ENCODE measurements around the gene TMEM179.

Gene TMEM179

GRCh38 chr14:104598039-104598909 is 6.3 kb downstream of the TMEM179 start:
- H3K27ac Mint-ChIP-seq = no peak overlapping the region
- H3K4me1 Mint-ChIP-seq (ENCODE audit: low read depth) = no peaks in the 10 kb centered on the region
- H3K9me3 Mint-ChIP-seq = no peaks in the 10 kb centered on the region
- H3K4me3 Mint-ChIP-seq = no peak overlapping the region
- no peaks in the 10 kb centered on the region for H3K36me3 Mint-ChIP-seq (ENCODE audit: low read depth)
- peaks cover 8% of the 10 kb centered on the region for H3K27me3 Mint-ChIP-seq

DNA sequence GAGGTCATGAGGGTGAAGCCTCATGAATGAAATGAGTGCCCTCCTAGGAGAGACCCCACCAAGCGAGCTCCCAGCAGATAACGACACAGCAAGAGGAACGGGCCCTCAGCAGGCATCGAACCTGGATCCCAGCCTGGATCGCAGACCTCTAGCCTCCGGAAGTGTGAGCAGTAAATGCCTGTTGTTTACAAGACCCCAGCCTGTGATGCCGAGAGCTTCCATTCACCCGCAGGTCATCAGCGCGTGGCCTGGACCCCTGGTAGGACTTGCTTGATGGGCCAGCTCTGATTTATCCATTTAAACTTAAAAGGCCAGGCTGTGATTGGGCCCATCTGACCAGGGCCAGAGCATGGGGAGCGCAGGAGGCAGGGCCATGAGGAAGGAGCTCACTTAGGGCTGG is 7.0 kb downstream of the TMEM179 start:
- no peak overlapping the region for H3K27ac Mint-ChIP-seq
- no peaks in the 10 kb centered on the region for H3K4me1 Mint-ChIP-seq (ENCODE audit: low read depth)
- no peaks in the 10 kb centered on the region for H3K36me3 Mint-ChIP-seq (ENCODE audit: low read depth)
- H3K27me3 Mint-ChIP-seq = peaks cover 8% of the 10 kb centered on the region
- no peaks in the 10 kb centered on the region for H3K9me3 Mint-ChIP-seq
- H3K4me3 Mint-ChIP-seq = no peak overlapping the region

DNA sequence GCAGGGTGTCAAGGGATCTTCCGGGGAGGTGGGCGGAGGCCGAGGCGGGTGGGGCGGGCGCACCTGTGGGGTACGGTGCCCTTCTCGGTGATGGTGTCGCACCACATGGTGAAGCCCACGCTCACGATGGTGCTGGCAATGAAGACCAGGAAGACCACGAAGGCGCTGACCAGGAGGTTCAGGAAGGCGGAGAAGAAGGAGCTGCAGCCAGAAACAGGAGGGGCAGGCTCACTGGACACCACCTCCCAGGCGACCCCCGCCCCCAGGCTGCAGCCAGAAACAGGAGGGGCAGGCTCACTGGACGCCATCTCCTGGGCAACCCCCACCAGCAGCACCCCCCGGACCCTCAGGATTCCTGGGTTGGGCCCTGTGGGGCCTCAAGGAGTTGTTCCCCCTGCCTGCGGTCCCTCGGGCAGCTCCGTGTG is 7.6 kb downstream of the TMEM179 start:
- H3K27me3 Mint-ChIP-seq = peaks cover 8% of the 10 kb centered on the region
- H3K27ac Mint-ChIP-seq = no peak overlapping the region
- no peaks in the 10 kb centered on the region for H3K4me1 Mint-ChIP-seq (ENCODE audit: low read depth)
- H3K36me3 Mint-ChIP-seq (ENCODE audit: low read depth) = no peaks in the 10 kb centered on the region
- H3K4me3 Mint-ChIP-seq = no peak overlapping the region
- H3K9me3 Mint-ChIP-seq = no peaks in the 10 kb centered on the region

DNA sequence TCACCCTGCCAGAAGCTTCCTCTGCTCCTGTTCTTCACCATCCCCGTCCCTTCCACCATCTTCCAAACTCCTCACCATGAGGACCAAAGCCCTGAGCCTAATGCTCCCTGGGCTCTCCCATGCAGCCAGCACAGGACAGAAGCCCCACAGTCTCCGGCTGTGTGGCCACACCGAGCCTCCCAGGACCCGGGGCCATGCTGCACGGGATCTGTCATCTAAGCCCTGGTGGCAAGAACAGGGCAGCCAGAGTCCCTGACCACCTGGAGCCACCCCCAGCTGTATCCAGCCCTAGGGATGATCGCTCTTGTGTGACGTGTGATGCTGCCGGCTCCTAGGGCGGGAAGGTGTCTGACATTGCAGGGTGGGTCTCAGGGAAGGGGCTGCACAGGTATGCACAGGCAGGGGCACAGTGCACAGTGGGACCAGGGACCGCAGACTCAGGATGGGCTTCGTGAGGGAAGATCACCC is 8.1 kb downstream of the TMEM179 start:
- Mint-ChIP-seq H3K27ac (no peak overlapping the region), H3K9me3 (no peaks in the 10 kb centered on the region), H3K4me3 (no peak overlapping the region), H3K36me3 (ENCODE audit: low read depth) (no peaks in the 10 kb centered on the region), H3K4me1 (ENCODE audit: low read depth) (no peaks in the 10 kb centered on the region), H3K27me3 (peaks cover 7% of the 10 kb centered on the region)

- H3K27ac Mint-ChIP-seq = no peak overlapping the region
- H3K27me3 Mint-ChIP-seq = peaks cover 5% of the 10 kb centered on the region
- H3K36me3 Mint-ChIP-seq (ENCODE audit: low read depth) = no peaks in the 10 kb centered on the region
- H3K9me3 Mint-ChIP-seq = no peaks in the 10 kb centered on the region
- no peaks in the 10 kb centered on the region for H3K4me1 Mint-ChIP-seq (ENCODE audit: low read depth)
- no peak overlapping the region for H3K4me3 Mint-ChIP-seq
Observed at GRCh38 chr14:104595911-104596450, 8.6 kb downstream of the TMEM179 start.

- Mint-ChIP-seq H3K4me3 (no peak overlapping the region), H3K27me3 (no peaks in the 10 kb centered on the region), H3K4me1 (ENCODE audit: low read depth) (no peaks in the 10 kb centered on the region), H3K36me3 (ENCODE audit: low read depth) (no peaks in the 10 kb centered on the region), H3K9me3 (no peaks in the 10 kb centered on the region), H3K27ac (no peak overlapping the region)
Observed at GRCh38 chr14:104595116-104595675, 9.4 kb downstream of the TMEM179 start.

DNA sequence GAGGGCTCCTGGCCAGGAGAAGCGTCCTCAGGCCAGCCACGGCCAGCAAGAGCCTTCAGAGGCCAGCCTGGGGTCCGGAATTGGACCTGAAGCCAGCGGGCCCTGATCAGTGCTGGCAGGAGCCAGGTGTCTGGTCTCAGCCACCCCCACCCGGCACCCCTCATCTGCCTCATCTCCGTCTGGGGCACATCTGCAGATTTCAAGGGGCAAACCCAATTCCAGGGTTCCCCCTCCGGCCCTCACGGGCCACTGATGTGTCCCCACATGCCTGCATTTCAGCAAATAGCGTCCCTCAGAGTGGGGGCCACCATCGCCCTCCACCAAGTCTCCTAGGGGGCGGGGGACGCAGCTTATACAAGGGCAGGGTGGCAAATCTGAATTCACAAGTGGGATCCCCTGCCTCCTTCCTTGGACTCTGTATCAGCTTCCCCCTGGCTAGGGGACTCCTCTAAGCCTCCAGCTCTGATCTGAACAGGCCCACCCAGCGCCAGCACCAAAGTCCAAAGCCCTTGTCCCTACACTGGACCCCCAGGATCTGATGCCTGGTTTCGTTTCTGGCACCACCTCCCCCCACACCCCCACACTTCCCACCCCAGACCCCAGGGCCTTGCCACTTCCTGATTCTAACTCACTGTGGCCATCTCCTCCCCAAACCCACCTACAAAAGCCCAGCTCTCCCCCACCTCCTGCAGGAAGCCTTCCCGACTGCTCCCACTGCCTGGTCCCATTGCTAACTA is 10.1 kb downstream of the TMEM179 start:
- no peak overlapping the region for H3K4me3 Mint-ChIP-seq
- no peaks in the 10 kb centered on the region for H3K36me3 Mint-ChIP-seq (ENCODE audit: low read depth)
- H3K27me3 Mint-ChIP-seq = no peaks in the 10 kb centered on the region
- H3K27ac Mint-ChIP-seq = no peak overlapping the region
- H3K4me1 Mint-ChIP-seq (ENCODE audit: low read depth) = no peaks in the 10 kb centered on the region
- H3K9me3 Mint-ChIP-seq = no peaks in the 10 kb centered on the region

- H3K27me3 Mint-ChIP-seq = no peaks in the 10 kb centered on the region
- no peak overlapping the region for H3K27ac Mint-ChIP-seq
- H3K4me3 Mint-ChIP-seq = no peak overlapping the region
- H3K4me1 Mint-ChIP-seq (ENCODE audit: low read depth) = no peaks in the 10 kb centered on the region
- no peaks in the 10 kb centered on the region for H3K9me3 Mint-ChIP-seq
- no peaks in the 10 kb centered on the region for H3K36me3 Mint-ChIP-seq (ENCODE audit: low read depth)
Observed at GRCh38 chr14:104593710-104594136, 10.8 kb downstream of the TMEM179 start.

GRCh38 chr14:104593241-104593701 is 11.3 kb downstream of the TMEM179 start:
- Mint-ChIP-seq H3K27me3 (no peaks in the 10 kb centered on the region), H3K9me3 (no peaks in the 10 kb centered on the region), H3K4me3 (no peak overlapping the region), H3K27ac (no peak overlapping the region), H3K36me3 (ENCODE audit: low read depth) (no peaks in the 10 kb centered on the region), H3K4me1 (ENCODE audit: low read depth) (no peaks in the 10 kb centered on the region)

GRCh38 chr14:104592785-104593184 is 11.8 kb downstream of the TMEM179 start:
- Mint-ChIP-seq H3K27me3 (no peaks in the 10 kb centered on the region), H3K36me3 (ENCODE audit: low read depth) (no peaks in the 10 kb centered on the region), H3K4me3 (no peak overlapping the region), H3K27ac (no peak overlapping the region), H3K9me3 (no peaks in the 10 kb centered on the region), H3K4me1 (ENCODE audit: low read depth) (no peaks in the 10 kb centered on the region)

DNA sequence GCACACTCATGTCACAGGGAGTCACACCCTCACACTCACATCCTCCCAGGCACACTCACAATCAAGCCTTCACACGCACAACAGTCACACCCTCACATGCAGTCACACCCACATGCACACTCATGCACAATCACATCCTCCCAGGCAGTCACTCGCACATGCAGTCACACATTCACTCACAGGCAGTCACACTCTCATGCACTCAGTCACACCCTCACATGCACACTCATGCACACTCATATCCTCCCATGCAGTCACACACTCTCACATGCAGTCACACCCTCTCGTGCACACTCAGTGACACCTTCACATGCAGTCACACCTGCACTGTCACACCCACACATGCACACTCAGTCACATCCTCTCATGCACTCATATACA is 12.3 kb downstream of the TMEM179 start:
- no peak overlapping the region for H3K4me3 Mint-ChIP-seq
- H3K27me3 Mint-ChIP-seq = no peaks in the 10 kb centered on the region
- no peaks in the 10 kb centered on the region for H3K36me3 Mint-ChIP-seq (ENCODE audit: low read depth)
- H3K4me1 Mint-ChIP-seq (ENCODE audit: low read depth) = no peaks in the 10 kb centered on the region
- no peak overlapping the region for H3K27ac Mint-ChIP-seq
- H3K9me3 Mint-ChIP-seq = no peaks in the 10 kb centered on the region

- Mint-ChIP-seq H3K36me3 (ENCODE audit: low read depth) (no peaks in the 10 kb centered on the region), H3K27me3 (no peaks in the 10 kb centered on the region), H3K4me1 (ENCODE audit: low read depth) (no peaks in the 10 kb centered on the region), H3K27ac (no peak overlapping the region), H3K9me3 (no peaks in the 10 kb centered on the region), H3K4me3 (no peak overlapping the region)
Observed at GRCh38 chr14:104591506-104592291, 12.9 kb downstream of the TMEM179 start.

DNA sequence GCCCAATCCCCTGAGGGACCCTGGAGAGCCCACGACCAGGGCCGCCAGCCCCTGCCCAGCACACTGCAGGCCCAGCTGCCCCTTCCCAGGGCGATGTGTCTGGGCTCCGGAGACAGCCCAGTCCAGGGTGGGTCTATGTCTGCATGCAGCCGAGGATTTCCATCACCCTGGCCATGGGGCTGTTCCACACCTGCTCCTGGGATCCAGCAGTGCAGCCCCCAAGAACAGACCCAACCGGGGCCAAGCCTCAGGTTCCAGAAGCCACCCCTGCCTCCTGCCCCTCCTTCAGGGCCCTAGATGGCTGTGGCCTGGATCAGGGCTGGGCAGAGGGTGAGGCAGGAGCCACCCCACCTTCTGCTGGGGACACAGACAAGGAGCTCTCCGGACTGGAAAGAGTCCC is 13.5 kb downstream of the TMEM179 start:
- no peaks in the 10 kb centered on the region for H3K4me1 Mint-ChIP-seq (ENCODE audit: low read depth)

DNA sequence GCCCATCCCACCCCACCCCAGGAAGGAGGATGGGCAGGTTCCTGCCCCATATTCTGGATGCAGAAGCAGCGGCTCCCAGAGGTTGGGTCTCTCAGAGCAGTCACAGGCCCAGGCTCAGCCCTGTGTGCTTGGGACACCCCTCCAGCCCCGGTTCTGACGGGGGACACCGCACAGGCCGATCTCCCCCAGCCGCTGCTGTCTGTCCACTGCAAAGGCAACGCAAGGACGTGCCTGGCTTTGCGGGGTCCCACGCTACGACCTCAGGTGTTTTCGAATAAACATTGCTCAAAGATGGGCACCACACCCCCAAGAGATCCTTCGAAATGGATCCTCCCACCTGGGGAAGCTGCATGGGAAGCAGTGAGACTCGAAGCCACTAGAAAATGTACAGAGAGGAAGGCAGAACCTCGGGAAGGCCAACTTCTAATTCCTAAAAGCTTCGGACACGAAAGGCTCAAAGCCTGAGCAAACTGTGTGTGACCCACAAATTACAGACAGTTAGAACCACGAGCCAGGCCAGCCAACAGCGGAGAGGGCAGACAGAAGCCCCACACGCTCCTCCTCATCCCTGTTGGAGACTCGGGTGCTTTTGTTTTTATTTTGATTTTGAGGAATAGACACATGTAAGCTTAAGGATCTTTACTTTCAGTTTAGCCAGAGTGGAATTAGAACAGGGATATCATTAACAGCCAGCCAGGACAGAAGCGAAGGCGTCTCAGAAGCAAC is 14.2 kb downstream of the TMEM179 start:
- no peaks in the 10 kb centered on the region for H3K9me3 Mint-ChIP-seq
- H3K27me3 Mint-ChIP-seq = peaks cover 7% of the 10 kb centered on the region
- H3K36me3 Mint-ChIP-seq (ENCODE audit: low read depth) = no peaks in the 10 kb centered on the region
- H3K27ac Mint-ChIP-seq = no peak overlapping the region
- H3K4me3 Mint-ChIP-seq = no peak overlapping the region
- no peaks in the 10 kb centered on the region for H3K4me1 Mint-ChIP-seq (ENCODE audit: low read depth)

More for the DNA sequence above, 13.5 kb downstream of the TMEM179 start:
- Mint-ChIP-seq H3K9me3 (no peaks in the 10 kb centered on the region), H3K27ac (no peak overlapping the region), H3K4me3 (no peak overlapping the region), H3K27me3 (peaks cover 4% of the 10 kb centered on the region), H3K36me3 (ENCODE audit: low read depth) (no peaks in the 10 kb centered on the region)

Data from stimulated activated naive CD8-positive, alpha-beta T cell treated with anti-CD3 and anti-CD28 coated beads, Interleukin-15, Interleukin-2, amounts not matched to agents 100 ng/mL and 50 ng/mL, for 24 hours (primary cell).